Skeletal muscle cell (primary cell): ENCODE data around the gene ITM2C.

Source experiments
- DNase-seq: peaks from one replicate; pipeline ENCODE4 v3.0.0-alpha.2; 2010; ENCODE audit warnings: low read depth
- H3K4me3 ChIP-seq: 2 replicates; pipeline ENCODE4 v1.5.1; 2011; ENCODE audit warnings: low read depth, mild to moderate bottlenecking, control low read depth, low read length, moderate library complexity

The ITM2C gene

GRCh38 chr2:230849633-230850357, 14.9 kb upstream of the ITM2C start:
- DNase-seq: no peak
- no peak overlapping the region for H3K4me3 ChIP-seq

- no peak overlapping the region for H3K4me3 ChIP-seq
- no peak for DNase-seq
Observed at GRCh38 chr2:230850358-230850658, 14.4 kb upstream of the ITM2C start.

- DNase-seq: no peak
Observed at GRCh38 chr2:230852113-230852512, 12.6 kb upstream of the ITM2C start.

GRCh38 chr2:230861552-230862255, 3.0 kb upstream of the ITM2C start:
- no peak for DNase-seq

More at GRCh38 chr2:230852113-230852512, 12.6 kb upstream of the ITM2C start:
- no peak overlapping the region for H3K4me3 ChIP-seq

GRCh38 chr2:230862292-230862691, 2.5 kb upstream of the ITM2C start:
- DNase-seq: no peak
- no peak overlapping the region for H3K4me3 ChIP-seq

More at GRCh38 chr2:230861552-230862255, 3.0 kb upstream of the ITM2C start:
- no peak overlapping the region for H3K4me3 ChIP-seq

- no peak overlapping the region for H3K4me3 ChIP-seq
Observed at GRCh38 chr2:230863031-230863430, 1.7 kb upstream of the ITM2C start.

GRCh38 chr2:230863442-230864121, 1.2 kb upstream of the ITM2C start:
- DNase-seq: no peak
- H3K4me3 ChIP-seq: no peak overlapping the region

More at GRCh38 chr2:230863031-230863430, 1.7 kb upstream of the ITM2C start:
- DNase-seq: no peak

- peak overlapping the region; percentile 78 for H3K4me3 ChIP-seq
- DNase-seq: no peak
Observed at GRCh38 chr2:230864122-230864604, 579 bp upstream of the ITM2C start.

- DNase-seq: no peak
- H3K4me3 ChIP-seq: peak overlapping the region; percentile 78
Observed at GRCh38 chr2:230865307-230865765, 594 bp downstream of the ITM2C start.

GRCh38 chr2:230865766-230866755, 1.3 kb downstream of the ITM2C start:
- peak overlapping the region; percentile 78 for H3K4me3 ChIP-seq
- no peak for DNase-seq

GRCh38 chr2:230866756-230867523, 2.2 kb downstream of the ITM2C start:
- no peak for DNase-seq
- H3K4me3 ChIP-seq: no peak overlapping the region

GRCh38 chr2:230868161-230868946, 3.6 kb downstream of the ITM2C start:
- no peak overlapping the region for H3K4me3 ChIP-seq
- DNase-seq: no peak

GRCh38 chr2:230868947-230869913, 4.5 kb downstream of the ITM2C start:
- H3K4me3 ChIP-seq: no peak overlapping the region
- DNase-seq: no peak

- H3K4me3 ChIP-seq: no peak overlapping the region
- DNase-seq: no peak
Observed at GRCh38 chr2:230869914-230870543, 5.3 kb downstream of the ITM2C start.

GRCh38 chr2:230870544-230871360, 6.0 kb downstream of the ITM2C start:
- no peak overlapping the region for H3K4me3 ChIP-seq
- DNase-seq: no peak
